Measurements from ENCODE around the gene HLA-DQA2.
"Not testable (repeated sequence)": the region's sequence is repeated elsewhere in the genome, so short reads cannot be mapped to it uniquely, and the experiment has no call there.

Gene HLA-DQA2

GRCh38 chr6:32775071-32775470, 33.9 kb downstream of the HLA-DQA2 start:
- DNase-seq = no peak

GRCh38 chr6:32779036-32779435, 37.8 kb downstream of the HLA-DQA2 start:
- DNase-seq = no peak

- DNase-seq = not testable (repeated sequence)
These were observed 41.7 kb downstream of the HLA-DQA2 start for GRCh38 chr6:32782923-32783322.

- DNase-seq = peak in 16 of 56 donors; percentile 1 to 34 (median 8)
These were observed 44.8 kb downstream of the HLA-DQA2 start for GRCh38 chr6:32785781-32786533.

- DNase-seq = no peak
These were observed 49.1 kb downstream of the HLA-DQA2 start for GRCh38 chr6:32790306-32790705.

GRCh38 chr6:32792901-32793435, 51.8 kb downstream of the HLA-DQA2 start:
- no peak for DNase-seq

GRCh38 chr6:32794510-32794909, 53.3 kb downstream of the HLA-DQA2 start:
- peak in 1 of 56 donors; percentile 1 for DNase-seq

Measured in amygdala (tissue), 56 donors.